ENCODE results near the gene SCNM1. TPM values are rescaled to one million over a fixed set of nuclear protein-coding genes. Genes with fewer than 3 reads are reported as not detected.
A peak's percentile ranks its signal among the peaks of the same experiment; 100 is the strongest.

Gene SCNM1
- total and polyA plus RNA-seq, 5 donors from 2014 or later = 51.0 to 104 (median 82.7) TPM

GRCh38 chr1:151143986-151144385 is 22.0 kb upstream of the SCNM1 start:
- no peak for ATAC-seq (ENCODE audit: low read depth in 2 of 2)
- Histone ChIP-seq H3K27me3 (ENCODE audit: control insufficient read depth, insufficient read depth, low read length) (no peaks in the 10 kb centered on the region), H3K4me1 (ENCODE audit: control insufficient read depth, insufficient read depth, low read length, poor library complexity, severe bottlenecking) (peaks cover 23% of the 10 kb centered on the region), H3K4me3 (ENCODE audit: low read depth, low read length) (no peak overlapping the region), H3K27ac (ENCODE audit: insufficient read depth, low read length, poor library complexity, severe bottlenecking) (no peak overlapping the region), H3K36me3 (ENCODE audit: control insufficient read depth, insufficient read depth, low read length) (no peaks in the 10 kb centered on the region), H3K9me3 (ENCODE audit: control insufficient read depth in 2 of 2, low read length in 2 of 2) (no peaks in the 10 kb centered on the region)
- DNase-seq = no peak
- H3K4me3 Mint-ChIP-seq = peak overlapping the region in 1 of 4 donors; percentile 93
- peaks cover 0 to 23% (median 4%) of the 10 kb centered on the region in 4 donors for H3K4me1 Mint-ChIP-seq
- H3K27ac Mint-ChIP-seq = peak overlapping the region in 1 of 3 donors; percentile 64
- H3K36me3 Mint-ChIP-seq = peaks cover 2% of the 10 kb centered on the region
- no peaks in the 10 kb centered on the region for H3K9me3 Mint-ChIP-seq
- H3K27me3 Mint-ChIP-seq = peaks cover 13% of the 10 kb centered on the region

GRCh38 chr1:151144474-151145303 is 21.3 kb upstream of the SCNM1 start:
- H3K4me3 Mint-ChIP-seq = peak overlapping the region; percentile 34 to 93 (median 58)

GRCh38 chr1:151145304-151146071 is 20.5 kb upstream of the SCNM1 start:
- H3K27me3 ChIP-seq (ENCODE audit: control insufficient read depth, insufficient read depth, low read length) = no peaks in the 10 kb centered on the region
- no peak overlapping the region for H3K27ac ChIP-seq (ENCODE audit: insufficient read depth, low read length, poor library complexity, severe bottlenecking)
- H3K36me3 ChIP-seq (ENCODE audit: control insufficient read depth, insufficient read depth, low read length) = no peaks in the 10 kb centered on the region
- ATAC-seq (ENCODE audit: low read depth in 2 of 2) (no peak), DNase-seq (peak in 1 of 3 donors; percentile 45)
- H3K9me3 Mint-ChIP-seq = no peaks in the 10 kb centered on the region
- no peaks in the 10 kb centered on the region for H3K9me3 ChIP-seq (ENCODE audit: control insufficient read depth in 2 of 2, low read length in 2 of 2)
- no peaks in the 10 kb centered on the region for H3K36me3 Mint-ChIP-seq
- H3K4me3 Mint-ChIP-seq = peak overlapping the region; percentile 93 to 98 (median 95)
- H3K27me3 Mint-ChIP-seq = peaks cover 13% of the 10 kb centered on the region
- peak overlapping the region; percentile 60 for H3K4me3 ChIP-seq (ENCODE audit: low read depth, low read length)
- no peak overlapping the region for H3K27ac Mint-ChIP-seq
- H3K4me1 Mint-ChIP-seq = peaks cover 0 to 23% (median 4%) of the 10 kb centered on the region in 4 donors
- H3K4me1 ChIP-seq (ENCODE audit: control insufficient read depth, insufficient read depth, low read length, poor library complexity, severe bottlenecking) = peaks cover 23% of the 10 kb centered on the region

More at GRCh38 chr1:151144474-151145303, 21.3 kb upstream of the SCNM1 start:
- Mint-ChIP-seq H3K27me3 (peaks cover 13% of the 10 kb centered on the region), H3K36me3 (peaks cover 2% of the 10 kb centered on the region), H3K27ac (peak overlapping the region in 1 of 3 donors; percentile 64), H3K4me1 (peaks cover 0 to 23% (median 4%) of the 10 kb centered on the region in 4 donors), H3K9me3 (no peaks in the 10 kb centered on the region)
- no peak for ATAC-seq (ENCODE audit: low read depth in 2 of 2)
- Histone ChIP-seq H3K4me1 (ENCODE audit: control insufficient read depth, insufficient read depth, low read length, poor library complexity, severe bottlenecking) (peaks cover 23% of the 10 kb centered on the region), H3K4me3 (ENCODE audit: low read depth, low read length) (no peak overlapping the region), H3K36me3 (ENCODE audit: control insufficient read depth, insufficient read depth, low read length) (no peaks in the 10 kb centered on the region), H3K9me3 (ENCODE audit: control insufficient read depth in 2 of 2, low read length in 2 of 2) (no peaks in the 10 kb centered on the region), H3K27me3 (ENCODE audit: control insufficient read depth, insufficient read depth, low read length) (no peaks in the 10 kb centered on the region), H3K27ac (ENCODE audit: insufficient read depth, low read length, poor library complexity, severe bottlenecking) (no peak overlapping the region)
- no peak for DNase-seq

- no peak for ATAC-seq (ENCODE audit: low read depth in 2 of 2)
- Mint-ChIP-seq H3K4me1 (peaks cover 0 to 23% (median 4%) of the 10 kb centered on the region in 4 donors), H3K27me3 (peaks cover 13% of the 10 kb centered on the region), H3K4me3 (peak overlapping the region; percentile 88 to 98 (median 95)), H3K36me3 (no peaks in the 10 kb centered on the region), H3K27ac (peak overlapping the region in 1 of 3 donors; percentile 91), H3K9me3 (no peaks in the 10 kb centered on the region)
- H3K36me3 ChIP-seq (ENCODE audit: control insufficient read depth, insufficient read depth, low read length) = no peaks in the 10 kb centered on the region
- no peak overlapping the region for H3K27ac ChIP-seq (ENCODE audit: insufficient read depth, low read length, poor library complexity, severe bottlenecking)
- DNase-seq = peak in 1 of 3 donors; percentile 22
- peak overlapping the region; percentile 62 for H3K4me3 ChIP-seq (ENCODE audit: low read depth, low read length)
- no peaks in the 10 kb centered on the region for H3K9me3 ChIP-seq (ENCODE audit: control insufficient read depth in 2 of 2, low read length in 2 of 2)
- H3K27me3 ChIP-seq (ENCODE audit: control insufficient read depth, insufficient read depth, low read length) = no peaks in the 10 kb centered on the region
- peaks cover 23% of the 10 kb centered on the region for H3K4me1 ChIP-seq (ENCODE audit: control insufficient read depth, insufficient read depth, low read length, poor library complexity, severe bottlenecking)
These were observed 19.9 kb upstream of the SCNM1 start for GRCh38 chr1:151146072-151146411.

GRCh38 chr1:151146412-151147131 is 19.4 kb upstream of the SCNM1 start, which contains the start of gene SEMA6C:
Gene SEMA6C, minus strand, starts transcription at chr1:151146631. Its CDS starts 4,010 bp downstream, at chr1:151142621.
- H3K4me3 Mint-ChIP-seq = peak within 1 kb of the TSS; percentile 88 to 98 (median 95)
- peak within 1 kb of the TSS; percentile 90 to 95 (median 91) for H3K27ac Mint-ChIP-seq
- no peaks in the 10 kb centered on the region for H3K36me3 Mint-ChIP-seq
- peak within 1 kb of the TSS; percentile 78 for H3K4me3 ChIP-seq (ENCODE audit: low read depth, low read length)
- DNase-seq = peak; percentile 82 to 89 (median 83)
- H3K36me3 ChIP-seq (ENCODE audit: control insufficient read depth, insufficient read depth, low read length) = no peaks in the 10 kb centered on the region
- H3K9me3 ChIP-seq (ENCODE audit: control insufficient read depth in 2 of 2, low read length in 2 of 2) = no peaks in the 10 kb centered on the region
- H3K9me3 Mint-ChIP-seq = no peaks in the 10 kb centered on the region
- peaks cover 0 to 23% (median 4%) of the 10 kb centered on the region in 4 donors for H3K4me1 Mint-ChIP-seq
- H3K27ac ChIP-seq (ENCODE audit: insufficient read depth, low read length, poor library complexity, severe bottlenecking) = no peak within 1 kb of the TSS
- peaks cover 23% of the 10 kb centered on the region for H3K4me1 ChIP-seq (ENCODE audit: control insufficient read depth, insufficient read depth, low read length, poor library complexity, severe bottlenecking)
- H3K27me3 ChIP-seq (ENCODE audit: control insufficient read depth, insufficient read depth, low read length) = no peaks in the 10 kb centered on the region
- ATAC-seq (ENCODE audit: low read depth in 2 of 2) = peak; percentile 99 to 100
- H3K27me3 Mint-ChIP-seq = peaks cover 13% of the 10 kb centered on the region

- H3K27me3 ChIP-seq (ENCODE audit: control insufficient read depth, insufficient read depth, low read length) = no peaks in the 10 kb centered on the region
- H3K36me3 Mint-ChIP-seq = no peaks in the 10 kb centered on the region
- ATAC-seq (ENCODE audit: low read depth in 2 of 2) (no peak), DNase-seq (no peak)
- H3K4me3 ChIP-seq (ENCODE audit: low read depth, low read length) = peak overlapping the region; percentile 78
- H3K4me1 ChIP-seq (ENCODE audit: control insufficient read depth, insufficient read depth, low read length, poor library complexity, severe bottlenecking) = peaks cover 23% of the 10 kb centered on the region
- H3K9me3 ChIP-seq (ENCODE audit: control insufficient read depth in 2 of 2, low read length in 2 of 2) = no peaks in the 10 kb centered on the region
- no peak overlapping the region for H3K27ac ChIP-seq (ENCODE audit: insufficient read depth, low read length, poor library complexity, severe bottlenecking)
- peak overlapping the region; percentile 88 to 98 (median 95) for H3K4me3 Mint-ChIP-seq
- H3K27ac Mint-ChIP-seq = peak overlapping the region in 2 of 3 donors; percentile 90 to 91
- peaks cover 0 to 23% (median 4%) of the 10 kb centered on the region in 4 donors for H3K4me1 Mint-ChIP-seq
- peaks cover 13% of the 10 kb centered on the region for H3K27me3 Mint-ChIP-seq
- no peaks in the 10 kb centered on the region for H3K9me3 Mint-ChIP-seq
- no peaks in the 10 kb centered on the region for H3K36me3 ChIP-seq (ENCODE audit: control insufficient read depth, insufficient read depth, low read length)
These were observed 18.8 kb upstream of the SCNM1 start for GRCh38 chr1:151147132-151147503.

- Histone ChIP-seq H3K4me3 (ENCODE audit: low read depth, low read length) (no peak overlapping the region), H3K4me1 (ENCODE audit: control insufficient read depth, insufficient read depth, low read length, poor library complexity, severe bottlenecking) (peaks cover 23% of the 10 kb centered on the region), H3K36me3 (ENCODE audit: control insufficient read depth, insufficient read depth, low read length) (no peaks in the 10 kb centered on the region), H3K27me3 (ENCODE audit: control insufficient read depth, insufficient read depth, low read length) (no peaks in the 10 kb centered on the region), H3K27ac (ENCODE audit: insufficient read depth, low read length, poor library complexity, severe bottlenecking) (no peak overlapping the region), H3K9me3 (ENCODE audit: control insufficient read depth in 2 of 2, low read length in 2 of 2) (no peaks in the 10 kb centered on the region)
- H3K27ac Mint-ChIP-seq = no peak overlapping the region
- no peaks in the 10 kb centered on the region for H3K36me3 Mint-ChIP-seq
- no peak for ATAC-seq (ENCODE audit: low read depth in 2 of 2)
- H3K4me1 Mint-ChIP-seq = peaks cover 0 to 23% (median 4%) of the 10 kb centered on the region in 4 donors
- no peak for DNase-seq
- peaks cover 13% of the 10 kb centered on the region for H3K27me3 Mint-ChIP-seq
- H3K4me3 Mint-ChIP-seq = peak overlapping the region; percentile 82 to 98 (median 92)
- no peaks in the 10 kb centered on the region for H3K9me3 Mint-ChIP-seq
These were observed 18.3 kb upstream of the SCNM1 start for GRCh38 chr1:151147665-151148064.
